DMS 273 (cell line): Measurements from ENCODE around the gene CAB39L.
A peak's percentile ranks its signal among the peaks of the same experiment; 100 is the strongest.

Experiments used
- DNase-seq: peaks from one replicate; lab custom pipeline; 2025; ENCODE audit not compliant: unreplicated experiment; lab: John Stamatoyannopoulos, UW

The CAB39L gene

DNA sequence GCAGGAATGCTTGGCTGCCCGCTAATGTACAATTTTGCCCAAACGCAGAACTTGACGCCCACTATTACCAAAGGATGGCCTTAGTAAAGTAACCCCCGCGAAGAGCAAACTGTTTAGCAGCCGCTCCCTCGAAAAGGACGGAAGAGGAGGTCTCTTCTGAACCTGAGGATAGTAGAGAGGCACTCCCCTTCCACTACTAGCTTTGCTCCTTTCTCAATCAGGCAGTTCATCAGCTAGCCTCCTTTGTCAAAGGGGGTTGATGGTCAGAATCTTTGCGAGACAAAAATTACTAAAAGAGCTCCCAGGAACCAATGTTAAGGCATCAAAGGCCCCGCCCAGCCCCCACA is 534 bp downstream of the CAB39L start:
- peak; percentile 38 for DNase-seq

DNA sequence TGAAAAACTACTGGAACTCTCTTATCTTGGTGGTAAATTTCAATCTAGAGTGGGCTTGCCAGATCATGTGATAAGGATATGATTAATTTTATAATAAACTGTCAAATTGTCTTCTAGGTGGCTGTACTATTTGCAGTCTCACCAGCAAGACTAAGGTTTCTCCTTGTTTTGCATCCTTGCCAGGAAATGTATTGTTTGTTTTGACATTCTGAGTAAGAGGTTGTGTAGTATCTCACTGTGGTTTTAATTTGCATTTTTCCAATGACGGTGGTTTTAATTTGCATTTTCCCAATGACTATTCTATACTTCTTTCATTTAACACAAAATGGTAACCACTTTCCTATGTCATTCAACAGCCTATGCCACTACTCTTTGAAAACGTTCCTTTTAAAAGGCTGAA is 2.0 kb downstream of the CAB39L start:
- no peak for DNase-seq

DNA sequence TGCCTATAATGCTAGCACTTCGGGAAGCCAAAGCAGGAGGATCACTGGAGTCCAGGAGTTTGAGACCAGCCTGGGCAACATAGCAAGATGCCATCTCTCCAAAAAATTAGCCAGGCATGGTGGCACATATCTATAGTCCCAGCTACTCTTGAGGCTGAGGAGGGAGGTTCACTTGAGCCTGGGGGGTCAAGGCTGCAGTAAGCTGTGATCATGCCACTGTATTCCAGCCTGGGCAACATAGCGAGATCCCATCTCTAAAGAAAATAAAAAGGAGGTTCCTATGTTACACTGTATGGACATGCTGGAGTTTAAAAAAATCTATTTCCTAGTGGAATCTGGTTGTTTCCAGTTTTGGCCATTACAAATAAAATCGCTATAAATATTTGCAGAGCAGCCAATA is 2.6 kb downstream of the CAB39L start:
- DNase-seq = no peak

DNA sequence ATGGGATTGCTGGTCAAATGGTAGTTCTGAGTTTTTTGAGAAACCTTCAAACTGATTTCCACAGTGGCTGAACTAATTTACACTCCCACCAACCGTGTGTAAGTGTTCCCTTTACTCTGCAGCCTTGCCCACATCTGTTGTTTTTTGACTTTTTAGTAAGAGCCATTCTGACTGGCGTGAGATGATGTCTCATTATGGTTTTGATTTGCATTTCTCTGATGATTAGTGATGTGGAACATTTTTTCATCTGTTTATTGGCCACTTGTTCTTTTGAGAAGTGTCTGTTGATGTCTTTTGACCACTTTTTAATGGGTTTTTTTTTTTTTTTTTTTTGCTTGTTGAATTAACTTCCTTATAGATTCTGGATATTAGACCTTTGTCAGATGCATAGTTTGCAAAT is 4.3 kb downstream of the CAB39L start:
- DNase-seq = peak; percentile 5

DNA sequence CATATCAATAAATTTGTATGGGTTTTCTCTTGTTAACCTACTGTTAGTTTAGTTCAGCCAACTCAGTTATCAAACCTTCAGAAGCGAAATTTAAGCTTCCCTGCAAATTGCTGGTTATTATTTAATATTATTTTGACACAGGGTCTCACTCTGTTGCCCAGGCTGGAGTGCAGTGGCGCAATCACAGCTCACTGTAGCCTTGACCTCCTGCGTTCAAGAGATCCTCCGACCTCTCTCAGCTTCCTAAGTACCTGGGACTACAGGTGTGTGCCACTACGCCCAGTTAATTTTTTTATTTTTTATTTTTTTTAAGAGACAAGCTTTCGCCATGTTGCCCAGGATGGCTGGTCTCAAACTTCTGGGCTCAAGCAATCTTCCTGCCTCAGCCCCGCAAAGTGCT is 6.2 kb downstream of the CAB39L start:
- DNase-seq = no peak

DNA sequence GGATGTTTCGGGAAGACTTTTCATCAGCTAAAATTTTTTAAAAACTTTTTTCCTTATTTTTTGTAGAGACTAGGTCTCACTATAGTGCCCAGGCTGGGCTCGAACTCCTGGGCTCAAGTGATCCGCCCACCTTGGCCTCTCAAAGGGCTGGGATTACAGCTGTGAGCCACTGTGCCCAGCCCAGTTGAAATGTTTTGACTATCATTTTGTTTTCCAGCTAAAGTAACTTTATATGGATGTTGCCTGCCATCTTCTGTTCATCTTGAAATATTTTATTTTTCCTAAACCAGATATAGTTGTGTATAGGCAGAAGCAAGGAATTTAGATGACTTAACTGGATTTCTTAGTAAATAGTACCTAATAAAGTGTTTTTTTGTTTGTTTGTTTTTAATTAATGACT is 7.0 kb downstream of the CAB39L start:
- DNase-seq = peak; percentile 6

DNA sequence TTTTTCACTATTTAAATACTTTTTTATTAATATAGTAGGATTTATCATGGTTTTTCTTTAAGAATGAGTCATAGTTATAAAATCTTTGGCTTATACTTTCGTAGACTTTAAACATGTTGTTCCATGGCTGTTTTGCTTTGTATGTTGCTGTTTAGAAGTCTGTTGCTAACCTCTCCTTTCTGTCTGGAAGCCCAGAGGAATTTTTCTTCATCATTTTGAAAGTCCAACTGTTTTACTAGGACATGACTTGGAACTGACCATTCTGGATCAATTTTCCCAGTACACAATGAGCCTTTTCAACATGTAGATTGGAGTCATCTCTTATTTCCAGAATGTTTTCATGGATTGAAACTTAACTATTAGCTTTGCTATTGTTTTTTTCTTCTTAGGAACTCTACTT is 7.9 kb downstream of the CAB39L start:
- no peak for DNase-seq

DNA sequence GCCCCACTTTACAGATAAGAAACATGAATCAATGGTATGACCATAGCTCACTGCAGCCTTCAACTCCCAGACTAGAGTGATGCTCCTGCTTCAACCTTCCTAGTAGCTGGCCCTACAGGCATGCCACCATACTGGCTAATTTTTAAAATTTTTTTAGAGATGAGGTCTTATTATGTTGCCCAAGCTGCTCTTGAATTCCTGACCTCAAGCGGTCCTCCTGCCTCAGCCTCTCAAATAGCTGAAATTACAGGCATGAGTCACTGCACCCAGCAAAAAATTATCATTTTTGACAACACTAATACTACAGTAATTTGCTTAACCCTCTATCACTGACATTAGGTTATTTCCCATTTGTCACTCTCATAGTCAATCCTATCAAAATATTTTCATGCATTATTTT is 14.7 kb downstream of the CAB39L start:
- DNase-seq = no peak

DNA sequence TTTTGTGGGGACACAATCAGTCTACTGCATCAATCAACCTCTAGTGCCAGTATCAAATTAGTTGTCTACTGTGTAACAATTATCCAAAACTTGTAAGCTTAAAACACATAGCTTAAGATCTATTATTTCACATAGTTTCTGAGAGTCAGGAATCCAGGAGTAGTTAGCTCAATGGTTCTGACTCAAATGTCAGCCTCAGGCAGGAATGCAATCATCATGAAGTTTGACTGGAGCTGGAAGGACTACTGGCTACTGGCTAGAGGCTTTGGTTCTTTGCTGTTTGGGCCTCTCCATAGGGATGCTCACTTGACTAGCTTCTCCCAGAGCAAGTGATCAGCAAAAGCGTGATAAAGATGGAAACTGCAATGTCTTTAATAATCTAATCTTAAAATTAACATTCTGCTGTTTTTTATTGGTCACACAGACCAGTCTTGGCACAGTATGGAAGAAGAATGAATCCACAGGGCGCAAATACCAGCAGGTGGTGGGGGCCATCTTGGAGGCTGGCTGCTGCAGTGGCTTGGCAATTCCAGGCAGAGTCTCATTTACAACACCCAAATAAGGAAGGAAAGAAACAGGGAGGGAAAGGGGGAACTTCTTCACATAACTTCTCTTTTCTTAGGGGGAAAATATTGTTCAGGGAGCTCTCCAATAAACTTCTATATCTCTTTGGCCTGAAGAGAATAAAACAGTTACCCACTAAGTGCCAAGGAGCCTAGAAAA is 15.7 kb downstream of the CAB39L start:
- no peak for DNase-seq

DNA sequence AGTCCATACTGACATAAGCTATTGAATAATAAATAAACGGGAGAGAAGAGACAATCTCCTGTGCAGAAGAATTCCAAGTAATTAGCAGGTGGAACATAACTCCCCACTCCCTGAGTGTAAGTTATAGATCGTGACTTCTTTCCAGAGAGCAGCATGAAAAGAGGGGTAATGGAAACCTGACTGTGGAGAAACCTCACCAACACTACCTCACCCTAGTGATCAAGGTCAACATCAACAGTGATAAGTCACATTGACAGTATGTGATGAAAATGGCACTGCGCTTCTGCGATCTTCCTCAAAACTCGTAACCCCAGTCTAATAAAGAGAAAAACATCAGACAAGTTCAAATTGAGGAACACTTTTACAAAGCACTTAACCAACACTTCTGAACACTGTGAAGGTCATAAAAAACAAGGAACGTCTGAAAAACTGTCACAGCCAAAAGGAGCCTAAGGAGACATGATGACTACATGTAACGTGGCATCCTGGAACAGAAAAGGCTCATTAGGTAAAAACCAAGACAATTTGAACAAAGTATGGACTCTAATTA is 19.8 kb downstream of the CAB39L start:
- no peak for DNase-seq

DNA sequence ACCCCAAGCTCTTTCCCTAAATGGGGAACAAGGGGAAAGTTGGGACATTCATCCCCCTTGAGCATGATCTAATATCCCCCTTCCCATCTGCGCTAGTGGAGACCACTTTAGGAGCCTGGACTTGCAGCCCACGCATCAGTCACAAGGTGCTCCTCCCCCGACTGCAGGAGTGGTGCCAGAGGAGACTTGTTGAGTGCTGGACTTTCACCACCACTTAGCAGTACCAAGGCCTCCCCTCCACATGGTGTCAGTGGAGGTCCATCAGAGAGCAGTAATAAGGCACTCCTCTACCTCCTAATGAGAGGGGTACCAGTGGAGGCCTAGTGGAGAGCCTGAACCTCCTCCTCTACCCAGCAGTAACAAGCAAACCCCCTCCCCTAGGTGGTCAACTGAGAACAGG is 22.5 kb downstream of the CAB39L start:
- DNase-seq = peak; percentile 18

DNA sequence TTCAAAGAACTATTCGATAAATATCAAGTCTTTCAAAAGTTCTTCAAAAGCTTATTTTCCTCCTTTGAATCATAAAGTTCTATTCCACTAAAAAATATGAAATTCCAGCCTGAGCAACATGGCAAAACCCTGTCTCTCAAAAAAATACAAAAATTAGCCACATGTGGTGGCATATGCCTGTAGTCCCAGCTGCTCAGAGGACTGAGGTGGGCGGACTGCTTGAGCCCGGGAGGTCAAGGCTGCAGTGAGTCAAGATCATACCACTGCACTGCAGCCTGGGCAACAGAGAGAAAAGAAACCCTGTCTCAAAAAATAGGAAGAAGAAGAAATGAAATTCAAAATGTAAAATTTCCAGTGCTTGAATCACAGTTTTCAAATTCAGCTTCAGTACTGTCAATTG is 24.6 kb downstream of the CAB39L start:
- DNase-seq = no peak

DNA sequence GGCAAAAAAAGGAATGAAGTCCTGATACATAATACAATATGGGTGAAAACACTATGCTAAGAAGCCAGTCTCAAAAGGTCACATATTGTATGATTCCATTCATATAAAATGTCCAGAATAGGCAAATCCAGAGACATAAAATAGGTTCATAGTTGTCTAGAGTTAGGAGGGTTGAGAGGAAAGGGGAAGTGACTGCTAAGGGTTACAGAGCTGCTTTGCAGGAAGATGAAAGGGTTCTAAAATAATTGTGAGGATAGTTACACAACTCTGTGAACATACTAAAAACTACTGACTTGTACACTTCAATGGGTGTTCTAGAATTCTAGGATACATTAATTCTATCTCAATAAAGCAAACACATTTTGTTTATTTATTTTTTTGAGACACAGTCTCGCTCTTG is 25.7 kb downstream of the CAB39L start:
- DNase-seq = no peak

DNA sequence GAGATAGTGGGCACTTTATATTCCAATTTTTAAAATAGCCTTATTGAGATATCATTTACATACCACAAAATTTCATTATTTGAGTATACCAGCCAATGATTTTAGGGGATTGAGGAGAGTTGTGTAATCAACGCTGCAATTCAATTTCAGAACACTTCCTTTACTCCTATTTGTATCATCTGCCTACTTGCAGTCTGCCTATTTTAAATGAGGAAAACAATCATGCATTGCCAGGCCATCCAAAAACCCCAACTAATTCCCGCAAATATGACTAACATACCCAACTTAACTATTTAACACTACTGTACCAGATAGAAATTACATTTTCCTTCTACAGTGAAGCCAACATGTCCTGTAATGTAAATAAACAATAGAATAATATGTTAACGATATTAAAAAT is 26.7 kb downstream of the CAB39L start:
- DNase-seq = no peak

DNA sequence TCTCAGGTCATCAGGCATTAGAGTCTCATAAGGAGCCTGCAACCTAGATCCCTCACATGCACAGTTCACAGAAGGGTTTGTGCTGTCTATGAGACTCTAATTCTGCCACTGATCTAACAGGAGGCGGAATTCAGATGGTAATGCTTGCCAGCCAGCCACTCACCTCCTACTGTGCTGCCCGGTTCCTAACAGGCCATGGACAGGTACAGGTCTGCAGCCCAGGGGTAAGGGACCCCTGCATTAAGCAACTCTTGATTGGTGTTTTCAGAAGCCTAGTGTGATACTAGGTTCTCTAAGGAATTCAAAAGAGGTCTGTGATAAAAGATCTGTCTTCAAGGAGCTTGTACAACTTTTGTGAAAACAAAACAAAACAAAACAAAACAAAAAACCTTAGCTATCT is 31.1 kb downstream of the CAB39L start:
- no peak for DNase-seq

DNA sequence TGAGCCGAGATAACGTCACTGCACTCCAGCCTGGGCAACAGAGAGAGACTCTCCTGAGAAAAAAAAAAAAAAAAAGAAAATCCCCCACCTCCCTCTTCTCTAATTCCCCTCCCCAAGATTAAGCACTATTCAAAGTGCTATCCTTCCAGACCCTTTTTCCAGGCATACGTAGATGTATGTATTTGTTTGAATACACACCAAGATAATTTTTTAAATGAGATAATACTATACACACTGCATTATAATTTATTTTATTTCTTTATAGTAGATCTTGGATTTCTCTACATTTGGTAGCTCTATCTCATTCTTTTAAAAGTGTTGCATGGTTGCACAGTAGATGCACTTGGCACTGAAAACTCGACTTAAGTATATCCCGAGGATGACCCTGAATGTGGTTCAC is 32.5 kb downstream of the CAB39L start:
- DNase-seq = no peak

DNA sequence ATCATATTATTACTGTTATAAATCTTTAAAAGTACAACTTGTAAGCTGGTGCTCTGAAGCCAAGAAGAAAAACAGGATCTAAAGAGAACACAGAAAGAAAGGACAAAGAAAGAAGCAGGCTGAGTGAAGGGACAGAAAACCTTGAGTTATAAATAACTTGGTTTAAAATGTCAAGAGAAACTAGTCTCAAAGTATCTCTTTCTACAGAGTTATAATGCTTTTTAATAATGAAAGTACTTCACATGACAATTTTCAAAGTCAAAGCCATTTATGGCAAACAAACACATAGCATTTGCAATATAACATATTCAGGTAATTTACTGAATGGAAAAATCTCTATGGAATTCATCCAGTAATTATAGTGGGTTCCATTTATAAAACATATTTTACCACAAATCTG is 33.4 kb downstream of the CAB39L start:
- no peak for DNase-seq

DNA sequence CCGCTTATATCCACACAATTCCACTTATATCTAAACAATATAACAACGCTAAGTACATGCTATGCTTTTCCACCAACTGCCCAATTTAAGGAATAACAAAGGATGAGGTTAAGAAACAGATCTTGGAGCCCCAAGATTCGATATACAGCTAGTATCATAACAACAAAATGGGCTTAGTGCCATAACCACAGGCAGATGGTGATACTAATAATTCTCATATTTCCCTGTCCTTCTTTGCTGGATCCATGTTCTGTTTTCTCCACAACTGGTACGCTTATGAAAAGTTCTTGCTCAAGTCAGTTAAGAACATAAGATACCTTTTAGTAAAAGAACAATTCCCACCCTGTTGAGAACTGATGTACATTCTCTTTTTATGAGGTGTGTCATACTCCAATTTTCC is 33.9 kb downstream of the CAB39L start:
- DNase-seq = peak; percentile 10

DNA sequence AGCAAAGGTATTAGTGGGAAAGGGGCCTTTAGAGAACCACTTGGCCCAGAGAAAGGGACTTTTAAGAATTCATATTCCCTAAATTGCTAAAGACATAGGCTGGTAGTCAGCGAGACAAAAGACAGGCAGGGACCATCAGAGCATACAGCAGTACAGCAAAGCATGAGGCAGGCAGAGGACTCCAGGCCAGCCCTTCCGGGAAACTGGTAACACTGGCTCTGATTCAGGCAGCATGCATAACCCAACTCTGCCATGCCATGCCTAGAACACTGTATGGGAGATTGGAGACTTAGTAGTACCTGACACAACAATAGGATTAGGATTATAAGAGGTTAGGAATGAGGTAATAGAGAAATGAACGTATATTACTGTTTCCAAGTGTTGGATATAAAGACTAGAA is 34.9 kb downstream of the CAB39L start:
- no peak for DNase-seq

DNA sequence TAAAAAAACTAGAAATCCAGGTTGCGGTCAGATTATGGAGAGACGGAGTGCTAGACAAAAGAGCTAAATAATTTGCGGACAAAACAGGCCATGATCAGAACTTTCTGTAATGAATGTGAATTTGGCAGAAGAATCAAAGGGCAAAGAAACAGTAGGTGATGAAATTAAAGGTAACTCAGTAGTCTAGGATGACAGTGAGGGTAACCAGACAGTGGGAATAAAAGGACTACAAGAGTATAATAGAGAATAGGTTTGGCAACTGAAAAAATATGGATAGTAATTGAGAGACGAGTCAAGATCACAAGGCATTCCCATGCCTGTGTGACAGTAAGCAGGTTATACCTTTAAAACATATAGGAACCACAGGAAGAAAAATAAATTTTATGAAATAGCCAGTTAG is 35.9 kb downstream of the CAB39L start:
- DNase-seq = no peak

DNA sequence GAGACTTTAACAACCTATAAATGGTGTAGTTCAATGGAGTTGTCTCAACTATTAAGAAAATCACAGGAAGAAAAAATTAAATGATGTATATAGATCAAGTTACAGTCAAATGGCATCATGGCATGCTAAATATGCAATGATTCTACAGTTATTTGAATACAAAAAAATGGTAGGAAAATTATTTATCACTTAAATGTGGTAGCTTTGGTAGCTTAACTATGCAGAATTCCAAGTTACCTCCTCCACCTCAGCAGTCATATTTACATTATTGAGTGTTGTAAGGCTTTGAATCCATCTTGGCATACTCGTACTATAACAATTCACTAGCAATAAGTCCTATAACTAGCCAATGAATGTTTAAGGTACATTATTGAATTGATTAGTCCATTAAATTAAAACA is 36.8 kb downstream of the CAB39L start:
- DNase-seq = no peak

DNA sequence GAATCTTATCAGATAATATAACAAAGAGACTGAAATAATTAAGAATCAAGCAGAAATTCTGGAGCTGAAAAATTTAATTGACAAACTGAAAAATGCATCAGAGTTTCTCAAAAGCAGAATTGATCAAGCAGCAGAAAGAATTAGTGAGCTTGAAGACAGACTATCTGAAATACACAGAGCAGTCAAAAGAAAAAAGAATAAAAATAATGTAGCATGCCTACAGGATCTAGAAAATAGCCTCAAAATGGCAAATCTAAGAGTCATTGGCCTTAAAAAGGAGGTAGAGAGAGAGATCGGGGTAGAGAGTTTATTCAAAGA is 39.2 kb downstream of the CAB39L start:
- DNase-seq = no peak

DNA sequence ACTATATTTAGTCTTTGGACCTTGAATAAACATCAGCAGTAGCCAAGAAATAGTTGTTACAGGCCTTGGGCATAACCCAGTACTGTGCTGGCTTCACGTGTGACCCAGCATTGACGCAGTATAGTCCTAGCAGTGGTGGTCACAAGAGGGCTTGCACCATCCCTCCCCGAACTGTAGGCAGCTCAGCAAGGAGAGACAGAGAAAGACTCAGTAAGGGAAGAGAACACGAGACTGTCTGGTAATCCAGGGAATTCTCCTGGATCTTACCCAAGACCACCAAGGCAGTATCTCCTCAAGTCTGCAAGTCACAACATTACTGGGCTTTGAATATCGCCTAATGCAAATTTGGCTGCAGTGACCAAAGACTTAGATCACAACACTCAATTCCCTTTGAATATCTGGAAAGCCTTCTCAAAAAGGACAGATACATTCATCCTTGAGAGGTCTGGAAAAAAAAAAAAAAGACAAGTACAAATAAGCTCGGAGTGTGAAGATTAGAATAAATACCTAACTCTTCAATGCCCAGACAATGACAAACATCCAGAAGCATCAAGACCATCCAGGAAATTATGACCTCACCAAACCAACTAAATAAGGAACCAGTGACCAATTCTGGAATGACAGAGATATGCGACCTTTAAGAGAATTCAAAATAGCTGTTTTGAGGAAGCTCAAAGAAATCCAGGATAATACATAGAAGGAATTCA is 39.7 kb downstream of the CAB39L start:
- DNase-seq = no peak
